DOHH2 (cell line): ENCODE results near the gene SHLD1.

Experiments
- CTCF ChIP-seq: fragments of 200-600 bp; sonication (generic); IDR thresholded peaks from one replicate; pipeline ENCODE4 v1.5.1; 2014; ENCODE audit warnings: antibody characterized with exemption, mild to moderate bottlenecking, low read depth, low read length; ENCODE audit not compliant: poor library complexity, severe bottlenecking
- EZH2phosphoT487 ChIP-seq: fragments of 200-600 bp; sonication (generic); IDR thresholded peaks from 2 replicates; pipeline ENCODE4 v1.6.1; 2017; ENCODE audit warnings: borderline replicate concordance, mild to moderate bottlenecking, antibody characterized with exemption, low read length, moderate library complexity, mixed read lengths

GRCh38 chr20:5818346-5818681 is 68.1 kb downstream of the SHLD1 start:
- TF ChIP-seq EZH2phosphoT487 (no peak), CTCF (no peak)
